WTC11 (cell line): ENCODE results near the gene TENT5A. TPM values are rescaled to one million over a fixed set of nuclear protein-coding genes. Genes with fewer than 3 reads are reported as not detected.

Experiments used
- ATAC-seq: fragments of 200-7000 bp; cut with Tn5 transposase; 2 replicates; pipeline ENCODE4 v1.10.0; 2021; ENCODE audit warnings: mild to moderate bottlenecking, moderate library complexity
- CTCF ChIA-PET: fragments of 300-600 bp; sonication (Branson Sonifier 250); formaldehyde crosslinking; loops from one replicate; lab custom pipeline; 2021; ENCODE audit warnings: antibody characterized with exemption; lab: Charles Lee
- POLR2A ChIA-PET: fragments of 350-600 bp; sonication (Branson Sonifier 250); formaldehyde crosslinking; loops from one replicate; lab custom pipeline; 2021; ENCODE audit warnings: antibody characterized with exemption; lab: Charles Lee
- DNase-seq: peaks from one replicate; pipeline ENCODE4 v3.0.0; 2021; ENCODE audit warnings: low spot score
- H3K27ac Mint-ChIP-seq: 2 replicates; pipeline ENCODE4 v1.8.0; 2021; ENCODE audit warnings: mixed read lengths
- H3K27me3 Mint-ChIP-seq: 2 replicates; pipeline ENCODE4 v1.8.0; 2021; ENCODE audit warnings: low read depth, mild to moderate bottlenecking, moderate library complexity, mixed read lengths
- H3K36me3 Mint-ChIP-seq: 2 replicates; pipeline ENCODE4 v1.8.0; 2021; ENCODE audit warnings: mixed read lengths
- H3K4me1 Mint-ChIP-seq: 2 replicates; pipeline ENCODE4 v1.8.0; 2022; ENCODE audit warnings: mixed read lengths
- H3K4me3 Mint-ChIP-seq: 2 replicates; pipeline ENCODE4 v1.8.0; 2021; ENCODE audit warnings: mild to moderate bottlenecking, moderate library complexity, mixed read lengths
- H3K9me3 Mint-ChIP-seq: 2 replicates; pipeline ENCODE4 v1.8.0; 2021; ENCODE audit warnings: mixed read lengths
- ATF2 ChIP-seq: sonication (generic); formaldehyde crosslinking; IDR thresholded peaks from 2 replicates; pipeline ENCODE4 v1.8.1; 2022; ENCODE audit warnings: low read depth, missing genetic modification reagents, borderline replicate concordance
- ATF3 ChIP-seq: sonication (generic); formaldehyde crosslinking; conservative IDR thresholded peaks from 2 replicates; pipeline ENCODE4 v1.8.1; 2022; ENCODE audit warnings: mild to moderate bottlenecking, missing genetic modification reagents
- CBFB ChIP-seq: sonication (generic); formaldehyde crosslinking; IDR thresholded peaks from 2 replicates; pipeline ENCODE4 v1.8.1; 2022; ENCODE audit warnings: mild to moderate bottlenecking, low read depth, missing genetic modification reagents
- CREM ChIP-seq: sonication (generic); formaldehyde crosslinking; IDR thresholded peaks from 2 replicates; pipeline ENCODE4 v1.8.1; 2022; ENCODE audit warnings: mild to moderate bottlenecking, missing genetic modification reagents, moderate library complexity
- CTCF ChIP-seq: fragments of 200-600 bp; IDR thresholded peaks from 2 replicates; pipeline ENCODE4 v1.8.0; 2022; ENCODE audit warnings: antibody characterized with exemption
- E2F4 ChIP-seq: sonication (generic); formaldehyde crosslinking; IDR thresholded peaks from 2 replicates; pipeline ENCODE4 v1.8.1; 2022; ENCODE audit warnings: low read depth, mild to moderate bottlenecking, moderate library complexity, missing genetic modification reagents, borderline replicate concordance
- ELF4 ChIP-seq: sonication (generic); formaldehyde crosslinking; IDR thresholded peaks from 2 replicates; pipeline ENCODE4 v1.8.1; 2022; ENCODE audit warnings: low read depth, mild to moderate bottlenecking, moderate library complexity, missing genetic modification reagents
- FOXK1 ChIP-seq: sonication (generic); formaldehyde crosslinking; IDR thresholded peaks from 2 replicates; pipeline ENCODE4 v1.8.0; 2022; ENCODE audit warnings: mild to moderate bottlenecking, moderate library complexity, missing genetic modification reagents
- FOXP1 ChIP-seq: sonication (generic); formaldehyde crosslinking; IDR thresholded peaks from 2 replicates; pipeline ENCODE4 v1.8.0; 2022; ENCODE audit warnings: missing genetic modification reagents, mild to moderate bottlenecking, moderate library complexity, borderline replicate concordance
- GRHL2 ChIP-seq: fragments of 250-450 bp; sonication (Bioruptor Pico); IDR thresholded peaks from 2 replicates; pipeline ENCODE4 v1.8.0; 2022; ENCODE audit warnings: mild to moderate bottlenecking, moderate library complexity; ENCODE audit not compliant: insufficient replicate concordance, severe bottlenecking
- GTF2I ChIP-seq: fragments of 250-450 bp; sonication (Bioruptor Pico); conservative IDR thresholded peaks from 2 replicates; pipeline ENCODE4 v1.4.0; 2021; ENCODE audit warnings: mild to moderate bottlenecking
- KAT7 ChIP-seq: sonication (generic); formaldehyde crosslinking; IDR thresholded peaks from 2 replicates; pipeline ENCODE4 v1.8.1; 2023; ENCODE audit warnings: missing genetic modification reagents, mild to moderate bottlenecking, borderline replicate concordance
- MLX ChIP-seq: sonication (generic); formaldehyde crosslinking; IDR thresholded peaks from 2 replicates; pipeline ENCODE4 v1.8.1; 2023; ENCODE audit warnings: mild to moderate bottlenecking, missing genetic modification reagents, moderate library complexity
- NFATC4 ChIP-seq: fragments of 250-450 bp; sonication (Bioruptor Pico); IDR thresholded peaks from 2 replicates; pipeline ENCODE4 v1.9.0; 2021; ENCODE audit warnings: mild to moderate bottlenecking
- NR1H2 ChIP-seq: sonication (generic); formaldehyde crosslinking; IDR thresholded peaks from 2 replicates; pipeline ENCODE4 v1.9.0; 2021; ENCODE audit warnings: mild to moderate bottlenecking, moderate library complexity, missing genetic modification reagents
- NR2C2 ChIP-seq: sonication (generic); formaldehyde crosslinking; IDR thresholded peaks from 2 replicates; pipeline ENCODE4 v1.8.0; 2022; ENCODE audit warnings: mild to moderate bottlenecking, missing genetic modification reagents
- OVOL2 ChIP-seq: fragments of 250-450 bp; sonication (Bioruptor Pico); IDR thresholded peaks from 2 replicates; pipeline ENCODE4 v1.9.0; 2021; ENCODE audit warnings: mild to moderate bottlenecking, borderline replicate concordance
- PRRX2 ChIP-seq: fragments of 250-450 bp; sonication (Bioruptor Pico); IDR thresholded peaks from 2 replicates; pipeline ENCODE4 v1.8.0; 2021; ENCODE audit warnings: mild to moderate bottlenecking
- RELA ChIP-seq: sonication (generic); formaldehyde crosslinking; IDR thresholded peaks from 2 replicates; pipeline ENCODE4 v1.8.1; 2022; ENCODE audit warnings: missing genetic modification reagents, mild to moderate bottlenecking, borderline replicate concordance
- USF2 ChIP-seq: sonication (generic); formaldehyde crosslinking; IDR thresholded peaks from 2 replicates; pipeline ENCODE4 v1.8.1; 2023; ENCODE audit warnings: mild to moderate bottlenecking, missing genetic modification reagents, moderate library complexity
- ZBTB21 ChIP-seq: sonication (generic); formaldehyde crosslinking; IDR thresholded peaks from 2 replicates; pipeline ENCODE4 v1.8.1; 2023; ENCODE audit warnings: mild to moderate bottlenecking, missing genetic modification reagents, borderline replicate concordance
- ZNF121 ChIP-seq: sonication (generic); formaldehyde crosslinking; IDR thresholded peaks from 2 replicates; pipeline ENCODE4 v1.8.0; 2023; ENCODE audit warnings: missing genetic modification reagents
- ZNF317 ChIP-seq: sonication (generic); formaldehyde crosslinking; IDR thresholded peaks from 2 replicates; pipeline ENCODE4 v1.8.1; 2023; ENCODE audit warnings: low read depth, mild to moderate bottlenecking, moderate library complexity, missing genetic modification reagents, borderline replicate concordance
- ZNF416 ChIP-seq: fragments of 250-450 bp; sonication (Bioruptor Pico); IDR thresholded peaks from 2 replicates; pipeline ENCODE4 v1.9.0; 2021; ENCODE audit warnings: mild to moderate bottlenecking, inconsistent platforms
- ZNF423 ChIP-seq: fragments of 250-450 bp; sonication (Bioruptor Pico); IDR thresholded peaks from 2 replicates; pipeline ENCODE4 v2.1.2; 2022; ENCODE audit warnings: mild to moderate bottlenecking, moderate library complexity
- ZSCAN18 ChIP-seq: fragments of 250-450 bp; sonication (Bioruptor Pico); IDR thresholded peaks from 2 replicates; pipeline ENCODE4 v2.1.2; 2022; ENCODE audit warnings: mild to moderate bottlenecking, moderate library complexity
- total RNA-seq: library from RNA; stranded (reverse); gene quantifications from 3 replicates; pipeline ENCODE4 v1.2.3, GENCODE V29; 2021

Gene TENT5A
- total RNA-seq, 1 experiment from 2014 or later, result 3.2 TPM

- CTCF ChIA-PET, result no interaction called here
- no peaks in the 10 kb centered on the region for H3K9me3 Mint-ChIP-seq
- POLR2A ChIA-PET, result no interaction called here
- H3K4me3 Mint-ChIP-seq, result no peak overlapping the region
- H3K27ac Mint-ChIP-seq, result no peak overlapping the region
- TF ChIP-seq CBFB (CRISPR knock-in tag), result no peak
- TF ChIP-seq E2F4, result no peak
- TF ChIP-seq NR2C2 (CRISPR knock-in tag), result no peak
- no peak for TF ChIP-seq USF2
- no peak for TF ChIP-seq GTF2I (CRISPR knock-in tag)
- no peak for TF ChIP-seq FOXK1 (CRISPR knock-in tag)
- TF ChIP-seq OVOL2 (CRISPR knock-in tag), result no peak
- no peak for TF ChIP-seq ATF3 (CRISPR knock-in tag)
- TF ChIP-seq ZBTB21 (CRISPR knock-in tag), result no peak
- TF ChIP-seq ZSCAN18 (CRISPR knock-in tag), result no peak
- no peak for TF ChIP-seq ATF2 (CRISPR knock-in tag)
- no peak for TF ChIP-seq KAT7 (CRISPR knock-in tag)
- no peak for TF ChIP-seq NFATC4 (CRISPR knock-in tag)
- TF ChIP-seq ELF4 (CRISPR knock-in tag), result no peak
- no peak for TF ChIP-seq GRHL2 (CRISPR knock-in tag)
- no peak for DNase-seq
- ATAC-seq, result no peak
- H3K4me1 Mint-ChIP-seq, result peaks cover 15% of the 10 kb centered on the region
- no peaks in the 10 kb centered on the region for H3K36me3 Mint-ChIP-seq
- no peaks in the 10 kb centered on the region for H3K27me3 Mint-ChIP-seq
Measured at GRCh38 chr6:81801489-81801888, 49.0 kb upstream of the TENT5A start.

GRCh38 chr6:81800666-81801065 lies 48.2 kb upstream of the TENT5A start:
- Mint-ChIP-seq H3K9me3 (peaks cover 6% of the 10 kb centered on the region), H3K27ac (no peak overlapping the region), H3K27me3 (no peaks in the 10 kb centered on the region), H3K4me1 (peaks cover 15% of the 10 kb centered on the region), H3K36me3 (no peaks in the 10 kb centered on the region), H3K4me3 (no peak overlapping the region)
- ATAC-seq (no peak), DNase-seq (no peak)
- ChIA-PET CTCF (no interaction called here), POLR2A (no interaction called here)
- TF ChIP-seq NR1H2 (CRISPR knock-in tag), result no peak
- no peak for TF ChIP-seq ZNF317 (CRISPR knock-in tag)
- no peak for TF ChIP-seq ZNF121 (CRISPR knock-in tag)
- TF ChIP-seq CTCF, result no peak
- no peak for TF ChIP-seq CREM
- no peak for TF ChIP-seq PRRX2 (CRISPR knock-in tag)
- no peak for TF ChIP-seq RELA
- TF ChIP-seq MLX (CRISPR knock-in tag), result no peak
- no peak for TF ChIP-seq FOXP1 (CRISPR knock-in tag)
- no peak for TF ChIP-seq ZNF416
- TF ChIP-seq ZNF423 (CRISPR knock-in tag), result no peak
